HL-60 (cell line): ENCODE results near the gene TLR9.

Experiments used
- DNase-seq, 2 experiments: peaks; one replicate each; pipeline ENCODE4 v3.0.0-alpha.2; 2010 to 2020; ENCODE audit warnings: low read depth in 1 of 2, low spot score in 1 of 2
- H3K27ac ChIP-seq: fragments of 250-450 bp; sonication (Bioruptor Pico); replicated peaks from 2 replicates; pipeline ENCODE4 v1.5.1; 2020; ENCODE audit warnings: mild to moderate bottlenecking, moderate library complexity
- H3K27me3 ChIP-seq: fragments of 250-450 bp; sonication (Bioruptor Pico); 2 replicates; pipeline ENCODE4 v1.5.1; 2021; ENCODE audit warnings: mild to moderate bottlenecking, moderate library complexity; ENCODE audit not compliant: insufficient read depth, poor library complexity, severe bottlenecking
- H3K4me3 ChIP-seq: replicated peaks from 2 replicates; pipeline ENCODE4 v1.5.1; 2011; ENCODE audit warnings: mild to moderate bottlenecking, control low read depth, low read length; ENCODE audit not compliant: insufficient read depth
- CTCF ChIP-seq: IDR thresholded peaks from one replicate; pipeline ENCODE4 v1.5.1; 2011; ENCODE audit warnings: low read length, control low read depth, inconsistent platforms; ENCODE audit not compliant: insufficient read depth
- GABPA ChIP-seq: IDR thresholded peaks from 2 replicates; pipeline ENCODE4 v1.6.1; 2012; ENCODE audit warnings: low read depth
- POLR2AphosphoS5 ChIP-seq: IDR thresholded peaks from 2 replicates; pipeline ENCODE4 v1.6.1; 2012; ENCODE audit warnings: low read depth
- REST ChIP-seq: IDR thresholded peaks from 2 replicates; pipeline ENCODE4 v1.6.1; 2012; ENCODE audit warnings: low read depth; ENCODE audit not compliant: insufficient replicate concordance
- SPI1 ChIP-seq: IDR thresholded peaks from 2 replicates; pipeline ENCODE4 v1.6.1; 2012; ENCODE audit warnings: low read depth, mild to moderate bottlenecking, borderline replicate concordance

The TLR9 gene

GRCh38 chr3:52229656-52230055, 4.2 kb upstream of the TLR9 start:
- H3K4me3 ChIP-seq: no peak overlapping the region
- no peak overlapping the region for H3K27ac ChIP-seq
- no peak for TF ChIP-seq SPI1
- H3K27me3 ChIP-seq: no peaks in the 10 kb centered on the region
- DNase-seq: no peak

DNA sequence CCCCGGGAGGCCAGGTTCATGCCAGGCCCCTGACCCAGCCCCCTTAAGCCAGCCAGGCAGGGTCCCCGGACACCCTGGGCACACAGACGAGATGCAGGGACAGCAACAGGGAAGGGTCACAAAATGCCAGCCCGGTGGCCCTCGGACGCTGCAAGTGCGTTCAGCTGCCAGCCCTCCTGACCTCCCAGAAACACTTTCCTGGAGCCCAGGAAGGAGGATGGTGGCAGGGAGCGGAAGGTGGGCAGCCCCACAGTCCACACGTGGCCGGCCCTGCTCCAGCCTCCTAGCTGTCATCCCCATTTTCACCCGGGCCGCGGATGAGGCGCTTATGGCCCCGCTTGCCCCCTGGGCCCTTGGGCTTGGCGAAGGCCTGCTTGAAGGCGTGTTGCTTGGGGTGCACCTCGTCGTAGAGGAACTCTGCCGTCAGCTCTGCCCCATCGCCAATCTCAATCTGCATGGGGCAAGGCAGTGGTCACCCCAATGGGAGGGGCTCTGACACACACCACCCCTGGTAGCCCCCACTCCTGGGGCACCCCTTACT, 3.4 kb upstream of the TLR9 start:
- H3K27me3 ChIP-seq: no peaks in the 10 kb centered on the region
- H3K27ac ChIP-seq: no peak overlapping the region
- no peak for DNase-seq
- no peak overlapping the region for H3K4me3 ChIP-seq
- TF ChIP-seq GABPA (no peak), REST (no peak), CTCF (no peak), POLR2AphosphoS5 (no peak), SPI1 (no peak)

- TF ChIP-seq CTCF (no peak), REST (no peak), GABPA (no peak), POLR2AphosphoS5 (no peak; the same call in none of the 2 replicates), SPI1 (no peak)
- H3K27me3 ChIP-seq: no peaks in the 10 kb centered on the region
- H3K27ac ChIP-seq: no peak overlapping the region
These were observed 2.8 kb upstream of the TLR9 start for GRCh38 chr3:52228266-52228665.

GRCh38 chr3:52227766-52228165, 2.3 kb upstream of the TLR9 start:
- Histone ChIP-seq H3K4me3 (no peak overlapping the region), H3K27me3 (no peaks in the 10 kb centered on the region), H3K27ac (no peak overlapping the region; the same call in 1 of the 2 replicates)
- no peak for DNase-seq
- TF ChIP-seq POLR2AphosphoS5 (no peak), GABPA (no peak), CTCF (no peak), REST (no peak), SPI1 (no peak)

More at GRCh38 chr3:52228266-52228665, 2.8 kb upstream of the TLR9 start:
- no peak for DNase-seq
- H3K4me3 ChIP-seq: no peak overlapping the region
